Peyer's patch (tissue), 4 donors: ENCODE data around the gene CNIH1.
"Not testable (repeated sequence)": the region's sequence is repeated elsewhere in the genome, so short reads cannot be mapped to it uniquely, and the experiment has no call there.

Experiments used
- CTCF ChIP-seq, 6 experiments: fragments of 450-650 bp in 4 of 6; fragments of 200-600 bp in 2 of 6; sonication (generic) in 1 of 6; IDR thresholded peaks; one replicate each; pipeline ENCODE4 v1.5.1; 2017 to 2019; ENCODE audit warnings: antibody characterized with exemption in 6 of 6, mild to moderate bottlenecking in 3 of 6, moderate library complexity in 1 of 6
- POLR2A ChIP-seq, 2 donors: fragments of 450-650 bp; IDR thresholded peaks; one replicate each; pipeline ENCODE4 v1.5.1; 2017; ENCODE audit warnings: antibody characterized with exemption in 2 of 2, mild to moderate bottlenecking in 2 of 2, moderate library complexity in 2 of 2

- not testable (repeated sequence) for TF ChIP-seq CTCF, POLR2A (IDR thresholded peaks at IDR 0.05)
Measured at GRCh38 chr14:54378893-54379292, 62.3 kb downstream of the CNIH1 start.
